ENCODE results near the gene EGR1.

The EGR1 gene

DNA sequence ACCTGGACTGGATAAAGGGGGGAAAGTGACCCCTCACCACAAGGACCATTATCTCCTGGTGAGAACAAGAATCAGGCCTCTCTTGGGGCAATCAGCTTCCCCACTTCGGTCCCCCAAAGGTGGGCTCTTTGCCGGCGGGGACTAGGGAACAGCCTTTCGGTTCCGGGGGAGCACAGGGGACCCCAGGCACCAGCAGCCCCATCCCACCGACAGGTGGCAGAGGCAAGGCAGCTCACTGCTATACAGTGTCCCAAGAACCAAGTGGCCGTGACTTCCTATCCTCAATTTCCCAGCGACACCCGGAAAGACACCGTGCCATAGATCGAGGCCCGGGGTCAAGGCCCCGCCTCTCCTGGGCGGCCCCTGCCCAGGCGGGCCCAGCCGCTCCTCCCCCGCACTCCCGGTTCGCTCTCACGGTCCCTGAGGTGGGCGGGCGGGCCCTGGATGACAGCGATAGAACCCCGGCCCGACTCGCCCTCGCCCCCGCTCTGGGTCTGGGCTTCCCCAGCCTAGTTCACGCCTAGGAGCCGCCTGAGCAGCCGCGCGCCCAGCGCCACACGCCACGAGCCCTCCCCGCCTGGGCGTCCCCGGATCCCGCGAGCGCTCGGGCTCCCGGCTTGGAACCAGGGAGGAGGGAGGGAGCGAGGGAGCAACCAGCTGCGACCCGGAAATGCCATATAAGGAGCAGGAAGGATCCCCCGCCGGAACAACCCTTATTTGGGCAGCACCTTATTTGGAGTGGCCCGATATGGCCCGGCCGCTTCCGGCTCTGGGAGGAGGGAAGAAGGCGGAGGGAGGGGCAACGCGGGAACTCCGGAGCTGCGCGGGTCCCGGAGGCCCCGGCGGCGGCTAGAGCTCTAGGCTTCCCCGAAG lies 655 bp upstream of the EGR1 start:
- Histone ChIP-seq H3K4me1 (ENCODE audit: control insufficient read depth, insufficient read depth, low read length) (no peaks in the 10 kb centered on the region; the same call in 1 of the 2 replicates), H3K27me3 (ENCODE audit: control insufficient read depth, insufficient read depth, low read length) (peaks cover 23% of the 10 kb centered on the region), H3K9ac (ENCODE audit: low read depth, low read length) (peak overlapping the region; percentile 85), H3K27ac (ENCODE audit: low read depth, low read length) (peak overlapping the region; percentile 94), H3K36me3 (ENCODE audit: control insufficient read depth, insufficient read depth, low read length) (peaks cover 15% of the 10 kb centered on the region), H3K4me3 (ENCODE audit: low read depth, low read length) (peak overlapping the region; percentile 70), H3K9me3 (ENCODE audit: control insufficient read depth, insufficient read depth, low read length) (no peaks in the 10 kb centered on the region)

DNA sequence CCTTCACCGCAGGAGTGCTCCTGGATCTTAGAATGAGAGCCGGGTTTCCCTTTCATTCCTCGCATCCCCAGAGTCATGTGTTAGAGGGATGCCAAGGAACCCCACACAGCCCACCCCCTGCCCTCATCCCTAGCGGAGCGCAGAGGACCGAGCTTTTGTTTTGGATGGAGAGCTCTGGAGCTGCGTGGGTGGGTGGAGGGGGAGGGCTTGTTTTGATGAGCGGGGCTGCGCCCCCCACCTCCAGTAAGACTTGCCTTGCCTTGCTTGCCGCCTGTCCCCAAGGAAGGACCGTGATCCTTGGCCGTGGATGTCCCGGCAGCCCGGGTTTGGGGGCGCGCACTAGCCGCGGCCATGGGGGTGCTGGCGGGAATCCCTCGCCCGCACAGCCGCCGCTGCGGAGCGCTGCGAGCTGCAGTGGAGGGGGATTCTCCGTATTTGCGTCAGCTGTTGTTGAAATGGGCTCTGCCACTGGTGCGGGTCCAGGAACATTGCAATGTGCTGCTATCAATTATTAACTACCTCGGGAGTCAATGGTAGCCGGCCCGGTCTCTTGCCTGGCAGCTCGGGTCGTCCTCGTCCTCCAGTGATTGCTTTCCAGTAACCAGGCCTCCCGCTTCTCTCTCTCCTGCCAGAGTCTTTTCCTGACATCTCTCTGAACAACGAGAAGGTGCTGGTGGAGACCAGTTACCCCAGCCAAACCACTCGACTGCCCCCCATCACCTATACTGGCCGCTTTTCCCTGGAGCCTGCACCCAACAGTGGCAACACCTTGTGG lies 1.0 kb downstream of the EGR1 start:
- Histone ChIP-seq H3K9me3 (ENCODE audit: control insufficient read depth, insufficient read depth, low read length) (no peaks in the 10 kb centered on the region), H3K4me3 (ENCODE audit: low read depth, low read length) (peak overlapping the region; percentile 70), H3K4me1 (ENCODE audit: control insufficient read depth, insufficient read depth, low read length) (no peaks in the 10 kb centered on the region; the same call in 1 of the 2 replicates), H3K27ac (ENCODE audit: low read depth, low read length) (peak overlapping the region; percentile 51), H3K27me3 (ENCODE audit: control insufficient read depth, insufficient read depth, low read length) (peaks cover 23% of the 10 kb centered on the region), H3K9ac (ENCODE audit: low read depth, low read length) (peak overlapping the region; percentile 85), H3K36me3 (ENCODE audit: control insufficient read depth, insufficient read depth, low read length) (peaks cover 15% of the 10 kb centered on the region)

DNA sequence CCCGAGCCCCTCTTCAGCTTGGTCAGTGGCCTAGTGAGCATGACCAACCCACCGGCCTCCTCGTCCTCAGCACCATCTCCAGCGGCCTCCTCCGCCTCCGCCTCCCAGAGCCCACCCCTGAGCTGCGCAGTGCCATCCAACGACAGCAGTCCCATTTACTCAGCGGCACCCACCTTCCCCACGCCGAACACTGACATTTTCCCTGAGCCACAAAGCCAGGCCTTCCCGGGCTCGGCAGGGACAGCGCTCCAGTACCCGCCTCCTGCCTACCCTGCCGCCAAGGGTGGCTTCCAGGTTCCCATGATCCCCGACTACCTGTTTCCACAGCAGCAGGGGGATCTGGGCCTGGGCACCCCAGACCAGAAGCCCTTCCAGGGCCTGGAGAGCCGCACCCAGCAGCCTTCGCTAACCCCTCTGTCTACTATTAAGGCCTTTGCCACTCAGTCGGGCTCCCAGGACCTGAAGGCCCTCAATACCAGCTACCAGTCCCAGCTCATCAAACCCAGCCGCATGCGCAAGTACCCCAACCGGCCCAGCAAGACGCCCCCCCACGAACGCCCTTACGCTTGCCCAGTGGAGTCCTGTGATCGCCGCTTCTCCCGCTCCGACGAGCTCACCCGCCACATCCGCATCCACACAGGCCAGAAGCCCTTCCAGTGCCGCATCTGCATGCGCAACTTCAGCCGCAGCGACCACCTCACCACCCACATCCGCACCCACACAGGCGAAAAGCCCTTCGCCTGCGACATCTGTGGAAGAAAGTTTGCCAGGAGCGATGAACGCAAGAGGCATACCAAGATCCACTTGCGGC lies 1.8 kb downstream of the EGR1 start:
- H3K9ac ChIP-seq (ENCODE audit: low read depth, low read length), result peak overlapping the region; percentile 85
- peaks cover 23% of the 10 kb centered on the region for H3K27me3 ChIP-seq (ENCODE audit: control insufficient read depth, insufficient read depth, low read length)
- H3K36me3 ChIP-seq (ENCODE audit: control insufficient read depth, insufficient read depth, low read length), result peaks cover 15% of the 10 kb centered on the region
- no peaks in the 10 kb centered on the region for H3K9me3 ChIP-seq (ENCODE audit: control insufficient read depth, insufficient read depth, low read length)
- peak overlapping the region; percentile 70 for H3K4me3 ChIP-seq (ENCODE audit: low read depth, low read length)
- peaks cover 1% of the 10 kb centered on the region; the same call in 1 of the 2 replicates for H3K4me1 ChIP-seq (ENCODE audit: control insufficient read depth, insufficient read depth, low read length)
- no peak overlapping the region for H3K27ac ChIP-seq (ENCODE audit: low read depth, low read length)

DNA sequence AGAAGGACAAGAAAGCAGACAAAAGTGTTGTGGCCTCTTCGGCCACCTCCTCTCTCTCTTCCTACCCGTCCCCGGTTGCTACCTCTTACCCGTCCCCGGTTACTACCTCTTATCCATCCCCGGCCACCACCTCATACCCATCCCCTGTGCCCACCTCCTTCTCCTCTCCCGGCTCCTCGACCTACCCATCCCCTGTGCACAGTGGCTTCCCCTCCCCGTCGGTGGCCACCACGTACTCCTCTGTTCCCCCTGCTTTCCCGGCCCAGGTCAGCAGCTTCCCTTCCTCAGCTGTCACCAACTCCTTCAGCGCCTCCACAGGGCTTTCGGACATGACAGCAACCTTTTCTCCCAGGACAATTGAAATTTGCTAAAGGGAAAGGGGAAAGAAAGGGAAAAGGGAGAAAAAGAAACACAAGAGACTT lies 2.4 kb downstream of the EGR1 start:
- Histone ChIP-seq H3K9me3 (ENCODE audit: control insufficient read depth, insufficient read depth, low read length) (no peaks in the 10 kb centered on the region), H3K4me3 (ENCODE audit: low read depth, low read length) (peak overlapping the region; percentile 70; the same call in 1 of the 2 replicates), H3K4me1 (ENCODE audit: control insufficient read depth, insufficient read depth, low read length) (peaks cover 5% of the 10 kb centered on the region), H3K27ac (ENCODE audit: low read depth, low read length) (no peak overlapping the region), H3K9ac (ENCODE audit: low read depth, low read length) (no peak overlapping the region), H3K27me3 (ENCODE audit: control insufficient read depth, insufficient read depth, low read length) (peaks cover 23% of the 10 kb centered on the region), H3K36me3 (ENCODE audit: control insufficient read depth, insufficient read depth, low read length) (peaks cover 15% of the 10 kb centered on the region)

DNA sequence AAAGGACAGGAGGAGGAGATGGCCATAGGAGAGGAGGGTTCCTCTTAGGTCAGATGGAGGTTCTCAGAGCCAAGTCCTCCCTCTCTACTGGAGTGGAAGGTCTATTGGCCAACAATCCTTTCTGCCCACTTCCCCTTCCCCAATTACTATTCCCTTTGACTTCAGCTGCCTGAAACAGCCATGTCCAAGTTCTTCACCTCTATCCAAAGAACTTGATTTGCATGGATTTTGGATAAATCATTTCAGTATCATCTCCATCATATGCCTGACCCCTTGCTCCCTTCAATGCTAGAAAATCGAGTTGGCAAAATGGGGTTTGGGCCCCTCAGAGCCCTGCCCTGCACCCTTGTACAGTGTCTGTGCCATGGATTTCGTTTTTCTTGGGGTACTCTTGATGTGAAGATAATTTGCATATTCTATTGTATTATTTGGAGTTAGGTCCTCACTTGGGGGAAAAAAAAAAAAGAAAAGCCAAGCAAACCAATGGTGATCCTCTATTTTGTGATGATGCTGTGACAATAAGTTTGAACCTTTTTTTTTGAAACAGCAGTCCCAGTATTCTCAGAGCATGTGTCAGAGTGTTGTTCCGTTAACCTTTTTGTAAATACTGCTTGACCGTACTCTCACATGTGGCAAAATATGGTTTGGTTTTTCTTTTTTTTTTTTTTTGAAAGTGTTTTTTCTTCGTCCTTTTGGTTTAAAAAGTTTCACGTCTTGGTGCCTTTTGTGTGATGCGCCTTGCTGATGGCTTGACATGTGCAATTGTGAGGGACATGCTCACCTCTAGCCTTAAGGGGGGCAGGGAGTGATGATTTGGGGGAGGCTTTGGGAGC lies 3.1 kb downstream of the EGR1 start:
- H3K4me1 ChIP-seq (ENCODE audit: control insufficient read depth, insufficient read depth, low read length), result peaks cover 5% of the 10 kb centered on the region
- H3K9me3 ChIP-seq (ENCODE audit: control insufficient read depth, insufficient read depth, low read length), result no peaks in the 10 kb centered on the region
- peak overlapping the region; percentile 70; the same call in 1 of the 2 replicates for H3K4me3 ChIP-seq (ENCODE audit: low read depth, low read length)
- no peak overlapping the region for H3K9ac ChIP-seq (ENCODE audit: low read depth, low read length)
- H3K27me3 ChIP-seq (ENCODE audit: control insufficient read depth, insufficient read depth, low read length), result peaks cover 23% of the 10 kb centered on the region
- no peak overlapping the region for H3K27ac ChIP-seq (ENCODE audit: low read depth, low read length)
- H3K36me3 ChIP-seq (ENCODE audit: control insufficient read depth, insufficient read depth, low read length), result peaks cover 15% of the 10 kb centered on the region

DNA sequence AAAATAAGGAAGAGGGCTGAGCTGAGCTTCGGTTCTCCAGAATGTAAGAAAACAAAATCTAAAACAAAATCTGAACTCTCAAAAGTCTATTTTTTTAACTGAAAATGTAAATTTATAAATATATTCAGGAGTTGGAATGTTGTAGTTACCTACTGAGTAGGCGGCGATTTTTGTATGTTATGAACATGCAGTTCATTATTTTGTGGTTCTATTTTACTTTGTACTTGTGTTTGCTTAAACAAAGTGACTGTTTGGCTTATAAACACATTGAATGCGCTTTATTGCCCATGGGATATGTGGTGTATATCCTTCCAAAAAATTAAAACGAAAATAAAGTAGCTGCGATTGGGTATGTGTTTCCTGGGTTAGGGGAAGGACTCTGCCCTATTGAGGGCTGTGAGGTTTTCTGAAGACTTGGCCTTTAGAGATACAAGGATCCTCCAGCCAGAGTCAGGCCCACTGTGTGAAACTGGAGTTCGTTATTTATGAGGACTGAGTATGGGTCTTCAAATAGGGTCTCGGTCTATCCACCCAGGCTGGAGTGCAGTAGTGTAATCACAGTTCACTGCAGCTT lies 3.8 kb downstream of the EGR1 start:
- peaks cover 15% of the 10 kb centered on the region for H3K36me3 ChIP-seq (ENCODE audit: control insufficient read depth, insufficient read depth, low read length)
- no peak overlapping the region for H3K9ac ChIP-seq (ENCODE audit: low read depth, low read length)
- peaks cover 23% of the 10 kb centered on the region for H3K27me3 ChIP-seq (ENCODE audit: control insufficient read depth, insufficient read depth, low read length)
- no peaks in the 10 kb centered on the region for H3K9me3 ChIP-seq (ENCODE audit: control insufficient read depth, insufficient read depth, low read length)
- no peak overlapping the region for H3K4me3 ChIP-seq (ENCODE audit: low read depth, low read length)
- peaks cover 5% of the 10 kb centered on the region for H3K4me1 ChIP-seq (ENCODE audit: control insufficient read depth, insufficient read depth, low read length)
- peak overlapping the region; percentile 5 for H3K27ac ChIP-seq (ENCODE audit: low read depth, low read length)

DNA sequence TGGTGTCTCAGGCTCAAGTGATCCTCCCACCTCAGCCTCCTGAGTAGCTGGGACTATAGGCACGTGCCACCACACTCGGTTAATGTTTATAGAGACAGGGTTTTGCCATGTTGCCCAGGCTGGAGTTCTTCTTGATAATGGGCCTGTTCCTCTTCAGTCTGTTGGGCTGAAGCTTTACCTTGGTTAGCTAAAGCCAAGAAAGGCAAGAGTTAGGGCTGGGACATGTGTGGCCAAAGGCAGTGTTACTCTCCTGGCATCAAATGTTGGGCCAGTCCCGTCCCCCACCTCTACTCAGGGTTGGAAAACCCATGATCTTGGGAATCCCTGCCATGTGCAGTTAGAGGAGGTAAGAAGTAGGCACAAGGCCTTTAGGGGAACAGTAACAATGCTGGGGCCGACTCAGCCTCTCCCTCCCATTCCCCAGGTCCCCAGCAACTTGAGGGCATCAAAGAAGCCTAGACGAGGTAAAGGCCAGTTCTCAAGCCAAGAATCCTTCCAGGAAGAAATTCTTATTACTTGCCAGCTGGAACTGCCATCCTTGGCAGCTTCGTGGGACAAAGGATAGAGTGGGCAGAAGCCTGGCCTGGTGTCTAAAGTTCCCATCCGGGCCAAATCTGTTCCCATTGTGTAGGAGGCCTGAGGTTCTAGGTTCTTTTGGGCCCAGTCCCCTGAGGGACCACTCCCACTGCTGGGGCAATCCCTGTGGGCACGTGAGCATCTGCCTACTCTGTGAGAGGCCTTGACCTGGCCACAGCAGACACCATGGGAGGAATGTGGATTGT lies 4.5 kb downstream of the EGR1 start:
- Histone ChIP-seq H3K9ac (ENCODE audit: low read depth, low read length) (no peak overlapping the region), H3K27ac (ENCODE audit: low read depth, low read length) (peak overlapping the region; percentile 5), H3K27me3 (ENCODE audit: control insufficient read depth, insufficient read depth, low read length) (peaks cover 23% of the 10 kb centered on the region), H3K4me3 (ENCODE audit: low read depth, low read length) (no peak overlapping the region), H3K9me3 (ENCODE audit: control insufficient read depth, insufficient read depth, low read length) (no peaks in the 10 kb centered on the region), H3K36me3 (ENCODE audit: control insufficient read depth, insufficient read depth, low read length) (peaks cover 15% of the 10 kb centered on the region), H3K4me1 (ENCODE audit: control insufficient read depth, insufficient read depth, low read length) (peaks cover 5% of the 10 kb centered on the region)

DNA sequence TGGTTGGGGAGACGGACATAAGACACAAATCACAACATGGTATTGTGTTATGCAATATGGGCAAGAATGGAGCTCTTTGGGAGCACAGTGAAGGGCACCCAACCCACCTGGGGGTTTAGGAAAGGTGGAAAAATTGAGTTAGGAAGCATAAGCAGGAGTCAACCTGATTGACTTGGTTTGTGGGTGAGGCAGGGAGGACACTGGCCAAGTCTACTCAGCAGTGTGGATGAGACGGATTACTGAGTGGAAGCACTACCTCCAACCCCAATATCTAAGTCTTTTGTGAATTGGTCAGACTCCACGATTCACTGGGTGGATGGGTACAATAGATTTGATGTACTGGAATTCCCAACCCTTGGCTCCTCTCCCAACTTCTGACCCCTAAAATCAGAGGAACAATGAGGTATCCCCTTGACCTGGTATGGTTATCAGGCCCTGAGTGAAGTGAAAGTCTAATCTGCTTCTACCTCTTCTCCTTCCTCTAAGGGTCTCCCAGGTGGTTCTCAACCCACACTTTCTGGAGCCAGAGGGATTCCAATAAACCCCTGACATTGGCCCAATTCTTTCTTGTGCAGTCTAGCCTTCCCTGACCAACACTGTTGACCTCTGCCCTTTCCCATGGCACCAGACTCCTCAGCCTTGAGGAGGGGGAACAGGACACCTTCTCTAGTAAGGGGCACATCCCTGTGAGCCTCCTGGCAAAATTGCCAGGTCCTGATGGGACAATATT lies 5.2 kb downstream of the EGR1 start:
- peaks cover 5% of the 10 kb centered on the region for H3K4me1 ChIP-seq (ENCODE audit: control insufficient read depth, insufficient read depth, low read length)
- no peak overlapping the region for H3K4me3 ChIP-seq (ENCODE audit: low read depth, low read length)
- H3K9me3 ChIP-seq (ENCODE audit: control insufficient read depth, insufficient read depth, low read length), result no peaks in the 10 kb centered on the region
- H3K9ac ChIP-seq (ENCODE audit: low read depth, low read length), result no peak overlapping the region
- H3K36me3 ChIP-seq (ENCODE audit: control insufficient read depth, insufficient read depth, low read length), result peaks cover 15% of the 10 kb centered on the region
- peak overlapping the region; percentile 1 for H3K27ac ChIP-seq (ENCODE audit: low read depth, low read length)
- peaks cover 23% of the 10 kb centered on the region for H3K27me3 ChIP-seq (ENCODE audit: control insufficient read depth, insufficient read depth, low read length)

DNA sequence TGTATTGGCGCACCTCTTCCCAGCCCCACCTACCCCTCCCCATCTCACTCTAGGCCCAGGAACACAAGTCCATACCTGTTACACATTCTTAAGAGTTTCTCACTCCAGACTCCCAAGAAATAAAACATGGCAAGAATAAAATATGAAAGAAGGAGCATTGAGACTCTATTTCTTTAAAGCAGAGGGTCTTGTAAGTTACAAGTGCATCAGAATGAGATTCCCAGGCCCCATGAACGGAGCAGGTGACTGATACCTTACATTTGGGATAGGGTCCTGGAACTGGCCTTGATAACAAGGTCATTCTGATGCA lies 5.7 kb downstream of the EGR1 start:
- H3K4me1 ChIP-seq (ENCODE audit: control insufficient read depth, insufficient read depth, low read length), result peaks cover 5% of the 10 kb centered on the region
- peaks cover 15% of the 10 kb centered on the region for H3K36me3 ChIP-seq (ENCODE audit: control insufficient read depth, insufficient read depth, low read length)
- no peaks in the 10 kb centered on the region for H3K9me3 ChIP-seq (ENCODE audit: control insufficient read depth, insufficient read depth, low read length)

More for the DNA sequence above, 5.7 kb downstream of the EGR1 start:
- H3K4me3 ChIP-seq (ENCODE audit: low read depth, low read length), result no peak overlapping the region
- peaks cover 18% of the 10 kb centered on the region for H3K27me3 ChIP-seq (ENCODE audit: control insufficient read depth, insufficient read depth, low read length)
- H3K9ac ChIP-seq (ENCODE audit: low read depth, low read length), result no peak overlapping the region
- no peak overlapping the region for H3K27ac ChIP-seq (ENCODE audit: low read depth, low read length)
